Myocyte (in vitro differentiated cells): ENCODE data around the gene HNF4A. TPM values are rescaled to one million over a fixed set of nuclear protein-coding genes. Genes with fewer than 3 reads are reported as not detected.
"Not testable (repeated sequence)": the region's sequence is repeated elsewhere in the genome, so short reads cannot be mapped to it uniquely, and the experiment has no call there.

ENCODE experiments used
- DNase-seq: peaks from one replicate; pipeline ENCODE4 v3.0.0-alpha.2; 2012; ENCODE audit warnings: low read depth
- microRNA-seq: library from miRNA; unstranded; fragments of <30 nt; microRNA quantifications from one replicate; pipeline ENCODE4, GENCODE V29; 2016
- total RNA-seq: library from RNA; depleted of rRNA; stranded (reverse); fragments of >200 nt; gene quantifications from 2 replicates; pipeline ENCODE4 v1.2.3, GENCODE V29; 2014

Gene HNF4A
- total RNA-seq, 1 donor from 2014 or later, result not detected

GRCh38 chr20:44467289-44467883 lies 111.9 kb downstream of the HNF4A start:
- no peak for DNase-seq

GRCh38 chr20:44468044-44468782 lies 112.7 kb downstream of the HNF4A start:
- DNase-seq, result no peak

- no peak for DNase-seq
Measured at GRCh38 chr20:44470327-44470726, 114.8 kb downstream of the HNF4A start.

GRCh38 chr20:44471481-44471882 lies 116.0 kb downstream of the HNF4A start:
- DNase-seq, result peak; percentile 56

- DNase-seq, result not testable (repeated sequence)
Measured at GRCh38 chr20:44472283-44472682, 116.8 kb downstream of the HNF4A start.

GRCh38 chr20:44475372-44475693 lies 119.8 kb downstream of the HNF4A start:
- no peak for DNase-seq

- DNase-seq, result peak; percentile 85
Measured at GRCh38 chr20:44475694-44476560, 120.4 kb downstream of the HNF4A start, which contains the start of gene TTPAL. TTPAL (plus strand) TSS chr20:44475874; CDS start chr20:44480000, 4,126 bp downstream.

GRCh38 chr20:44477151-44477550 lies 121.7 kb downstream of the HNF4A start:
- no peak for DNase-seq

- no peak for DNase-seq
Measured at GRCh38 chr20:44478206-44478605, 122.7 kb downstream of the HNF4A start.

- DNase-seq, result no peak
Measured at GRCh38 chr20:44479643-44480042, 124.1 kb downstream of the HNF4A start.

- no peak for DNase-seq
Measured at GRCh38 chr20:44480097-44480496, 124.6 kb downstream of the HNF4A start.

- no peak for DNase-seq
Measured at GRCh38 chr20:44481719-44482416, 126.4 kb downstream of the HNF4A start.

GRCh38 chr20:44483112-44483511 lies 127.6 kb downstream of the HNF4A start:
- no peak for DNase-seq

Small RNAs within 50 kb of the gene (microRNA-seq; reads per million reads assigned to microRNA genes)
- gene MIR3646, result not detected

Other genes with a start within 250 kb of the HNF4A start
- gene JPH2, start 168.5 kb upstream of the HNF4A start, total RNA-seq, result 263 and 339 TPM in 2 replicates
- gene OSER1, start 144.9 kb upstream of the HNF4A start, total RNA-seq, result 36.3 and 37.4 TPM in 2 replicates
- gene GDAP1L1, start 108.4 kb upstream of the HNF4A start, total RNA-seq, result 0.11 TPM in 1 of 2 replicates, not detected in the other
- gene FITM2, start 44.5 kb upstream of the HNF4A start, total RNA-seq, result 10.8 and 12.0 TPM in 2 replicates
- gene R3HDML, start 18.7 kb upstream of the HNF4A start, total RNA-seq, result not detected in 2 replicates
- 4.8 and 7.2 TPM in 2 replicates for gene TTPAL, start 120.2 kb downstream of the HNF4A start, total RNA-seq
- 82.7 and 96.2 TPM in 2 replicates for gene SERINC3, start 166.4 kb downstream of the HNF4A start, total RNA-seq
- 46.8 and 51.9 TPM in 2 replicates for gene PKIG, start 226.9 kb downstream of the HNF4A start, total RNA-seq